ENCODE measurements around the gene VAMP4.
"Not testable (repeated sequence)": the region's sequence is repeated elsewhere in the genome, so short reads cannot be mapped to it uniquely, and the experiment has no call there.

VAMP4 gene

GRCh38 chr1:171670739-171671138 is 71.1 kb downstream of the VAMP4 start:
- H3K27me3 ChIP-seq (ENCODE audit: control insufficient read depth, insufficient read depth, low read length, poor library complexity, severe bottlenecking): no peaks in the 10 kb centered on the region
- H3K4me1 ChIP-seq (ENCODE audit: control insufficient read depth, insufficient read depth, low read length): no peaks in the 10 kb centered on the region
- no peaks in the 10 kb centered on the region for H3K36me3 ChIP-seq (ENCODE audit: control insufficient read depth, insufficient read depth, low read length)
- 95 to 96% methylated on average over 28 of the region's 28 CpGs for WGBS, 2 experiments
- H3K9me3 ChIP-seq (ENCODE audit: control insufficient read depth, low read length): no peaks in the 10 kb centered on the region
- H3K27ac ChIP-seq (ENCODE audit: insufficient read depth, low read depth, low read length, poor library complexity, severe bottlenecking): no peak overlapping the region
- no peak overlapping the region for H3K4me3 ChIP-seq (ENCODE audit: insufficient read depth, low read depth, low read length)

GRCh38 chr1:171668372-171668771 is 73.5 kb downstream of the VAMP4 start:
- Histone ChIP-seq H3K27ac (ENCODE audit: insufficient read depth, low read depth, low read length, poor library complexity, severe bottlenecking) (no peak overlapping the region), H3K4me1 (ENCODE audit: control insufficient read depth, insufficient read depth, low read length) (no peaks in the 10 kb centered on the region), H3K4me3 (ENCODE audit: insufficient read depth, low read depth, low read length) (no peak overlapping the region), H3K9me3 (ENCODE audit: control insufficient read depth, low read length) (no peaks in the 10 kb centered on the region), H3K27me3 (ENCODE audit: control insufficient read depth, insufficient read depth, low read length, poor library complexity, severe bottlenecking) (no peaks in the 10 kb centered on the region), H3K36me3 (ENCODE audit: control insufficient read depth, insufficient read depth, low read length) (no peaks in the 10 kb centered on the region)
- WGBS, 2 experiments: 83 to 88% methylated on average over 5 of the region's 5 CpGs

- H3K4me3 ChIP-seq (ENCODE audit: insufficient read depth, low read depth, low read length): no peak overlapping the region
- no peaks in the 10 kb centered on the region for H3K27me3 ChIP-seq (ENCODE audit: control insufficient read depth, insufficient read depth, low read length, poor library complexity, severe bottlenecking)
- no peaks in the 10 kb centered on the region for H3K36me3 ChIP-seq (ENCODE audit: control insufficient read depth, insufficient read depth, low read length)
- 90 to 92% methylated on average over 4 of the region's 4 CpGs for WGBS, 2 experiments
- H3K4me1 ChIP-seq (ENCODE audit: control insufficient read depth, insufficient read depth, low read length): no peaks in the 10 kb centered on the region
- H3K27ac ChIP-seq (ENCODE audit: insufficient read depth, low read depth, low read length, poor library complexity, severe bottlenecking): no peak overlapping the region
- no peaks in the 10 kb centered on the region for H3K9me3 ChIP-seq (ENCODE audit: control insufficient read depth, low read length)
These were observed 75.6 kb downstream of the VAMP4 start for GRCh38 chr1:171666114-171666769.

GRCh38 chr1:171664976-171665375 is 76.9 kb downstream of the VAMP4 start:
- no peaks in the 10 kb centered on the region for H3K9me3 ChIP-seq (ENCODE audit: control insufficient read depth, low read length)
- no peak overlapping the region for H3K27ac ChIP-seq (ENCODE audit: insufficient read depth, low read depth, low read length, poor library complexity, severe bottlenecking)
- H3K27me3 ChIP-seq (ENCODE audit: control insufficient read depth, insufficient read depth, low read length, poor library complexity, severe bottlenecking): no peaks in the 10 kb centered on the region
- H3K4me1 ChIP-seq (ENCODE audit: control insufficient read depth, insufficient read depth, low read length): no peaks in the 10 kb centered on the region
- no peak overlapping the region for H3K4me3 ChIP-seq (ENCODE audit: insufficient read depth, low read depth, low read length)
- H3K36me3 ChIP-seq (ENCODE audit: control insufficient read depth, insufficient read depth, low read length): no peaks in the 10 kb centered on the region

- no peak overlapping the region for H3K4me3 ChIP-seq (ENCODE audit: insufficient read depth, low read depth, low read length)
- H3K36me3 ChIP-seq (ENCODE audit: control insufficient read depth, insufficient read depth, low read length): no peaks in the 10 kb centered on the region
- H3K27me3 ChIP-seq (ENCODE audit: control insufficient read depth, insufficient read depth, low read length, poor library complexity, severe bottlenecking): no peaks in the 10 kb centered on the region
- 88 to 90% methylated on average over 3 to 4 of the region's 4 CpGs for WGBS, 2 experiments
- H3K27ac ChIP-seq (ENCODE audit: insufficient read depth, low read depth, low read length, poor library complexity, severe bottlenecking): no peak overlapping the region
- no peaks in the 10 kb centered on the region for H3K9me3 ChIP-seq (ENCODE audit: control insufficient read depth, low read length)
- H3K4me1 ChIP-seq (ENCODE audit: control insufficient read depth, insufficient read depth, low read length): no peaks in the 10 kb centered on the region
These were observed 77.8 kb downstream of the VAMP4 start for GRCh38 chr1:171663854-171664575.

GRCh38 chr1:171663036-171663853 is 78.6 kb downstream of the VAMP4 start:
- Histone ChIP-seq H3K4me1 (ENCODE audit: control insufficient read depth, insufficient read depth, low read length) (no peaks in the 10 kb centered on the region), H3K27ac (ENCODE audit: insufficient read depth, low read depth, low read length, poor library complexity, severe bottlenecking) (no peak overlapping the region), H3K4me3 (ENCODE audit: insufficient read depth, low read depth, low read length) (no peak overlapping the region), H3K9me3 (ENCODE audit: control insufficient read depth, low read length) (no peaks in the 10 kb centered on the region), H3K27me3 (ENCODE audit: control insufficient read depth, insufficient read depth, low read length, poor library complexity, severe bottlenecking) (no peaks in the 10 kb centered on the region), H3K36me3 (ENCODE audit: control insufficient read depth, insufficient read depth, low read length) (no peaks in the 10 kb centered on the region)
- 93 to 95% methylated on average over 7 of the region's 7 CpGs for WGBS, 2 experiments

GRCh38 chr1:171661076-171661650 is 80.7 kb downstream of the VAMP4 start:
- no peaks in the 10 kb centered on the region for H3K36me3 ChIP-seq (ENCODE audit: control insufficient read depth, insufficient read depth, low read length)
- H3K27ac ChIP-seq (ENCODE audit: insufficient read depth, low read depth, low read length, poor library complexity, severe bottlenecking): no peak overlapping the region
- H3K4me1 ChIP-seq (ENCODE audit: control insufficient read depth, insufficient read depth, low read length): no peaks in the 10 kb centered on the region
- 88 to 93% methylated on average over 3 to 5 of the region's 5 CpGs for WGBS, 2 experiments
- no peaks in the 10 kb centered on the region for H3K27me3 ChIP-seq (ENCODE audit: control insufficient read depth, insufficient read depth, low read length, poor library complexity, severe bottlenecking)
- no peaks in the 10 kb centered on the region for H3K9me3 ChIP-seq (ENCODE audit: control insufficient read depth, low read length)
- H3K4me3 ChIP-seq (ENCODE audit: insufficient read depth, low read depth, low read length): no peak overlapping the region

GRCh38 chr1:171656206-171656605 is 85.7 kb downstream of the VAMP4 start:
- 89 to 93% methylated on average over 9 of the region's 9 CpGs for WGBS, 2 experiments
- not testable (repeated sequence) for H3K4me3 ChIP-seq (ENCODE audit: insufficient read depth, low read depth, low read length); H3K4me1 ChIP-seq (ENCODE audit: control insufficient read depth, insufficient read depth, low read length)

GRCh38 chr1:171655746-171656116 is 86.1 kb downstream of the VAMP4 start:
- H3K36me3 ChIP-seq (ENCODE audit: control insufficient read depth, insufficient read depth, low read length): no peaks in the 10 kb centered on the region
- WGBS, 2 experiments: 86 to 87% methylated on average over 6 of the region's 6 CpGs
- no peak overlapping the region for H3K4me3 ChIP-seq (ENCODE audit: insufficient read depth, low read depth, low read length)
- no peaks in the 10 kb centered on the region for H3K27me3 ChIP-seq (ENCODE audit: control insufficient read depth, insufficient read depth, low read length, poor library complexity, severe bottlenecking)
- no peaks in the 10 kb centered on the region for H3K9me3 ChIP-seq (ENCODE audit: control insufficient read depth, low read length)
- H3K27ac ChIP-seq (ENCODE audit: insufficient read depth, low read depth, low read length, poor library complexity, severe bottlenecking): no peak overlapping the region
- no peaks in the 10 kb centered on the region for H3K4me1 ChIP-seq (ENCODE audit: control insufficient read depth, insufficient read depth, low read length)

More at GRCh38 chr1:171656206-171656605, 85.7 kb downstream of the VAMP4 start:
- H3K9me3 ChIP-seq (ENCODE audit: control insufficient read depth, low read length); H3K36me3 ChIP-seq (ENCODE audit: control insufficient read depth, insufficient read depth, low read length); H3K27ac ChIP-seq (ENCODE audit: insufficient read depth, low read depth, low read length, poor library complexity, severe bottlenecking); H3K27me3 ChIP-seq (ENCODE audit: control insufficient read depth, insufficient read depth, low read length, poor library complexity, severe bottlenecking): not testable (repeated sequence)
